ENCODE measurements around the gene GTF3C1.

The GTF3C1 gene

GRCh38 chr16:27529962-27530361 is 19.8 kb downstream of the GTF3C1 start:
- no peaks in the 10 kb centered on the region for H3K9me2 ChIP-seq (replicated peaks; ENCODE audit: insufficient read depth, low read length)
- H3K27me3 ChIP-seq (replicated peaks; ENCODE audit: insufficient read depth, low read length) = no peaks in the 10 kb centered on the region
- H3K36me3 ChIP-seq (replicated peaks; ENCODE audit: insufficient read depth, low read length) = peaks cover 3% of the 10 kb centered on the region; the same call in 1 of the 2 replicates
- no peaks in the 10 kb centered on the region for H3K4me1 ChIP-seq (ENCODE audit: low read length)
- no peaks in the 10 kb centered on the region for H3K9me3 ChIP-seq (replicated peaks; ENCODE audit: insufficient read depth, low read length)
- H3K4me3 ChIP-seq (ENCODE audit: low read length) = no peak overlapping the region
- H3K79me2 ChIP-seq (ENCODE audit: low read length) = no peaks in the 10 kb centered on the region
- H3K4me2 ChIP-seq (ENCODE audit: low read depth, low read length) = no peak overlapping the region
- H3F3A ChIP-seq (ENCODE audit: insufficient read depth, low read length) = no peaks in the 10 kb centered on the region
- no peak overlapping the region for H2AFZ ChIP-seq (ENCODE audit: low read length)
- H3K9ac ChIP-seq (ENCODE audit: low read length) = no peak overlapping the region
- H4K20me1 ChIP-seq (ENCODE audit: insufficient read depth, low read length) = no peaks in the 10 kb centered on the region
- no peak overlapping the region for H3K27ac ChIP-seq (ENCODE audit: low read length)
- TF ChIP-seq CTCF (IDR thresholded peaks at IDR 0.05; ENCODE audit: low read length) = no peak
- TF ChIP-seq EZH2phosphoT487 (IDR thresholded peaks at IDR 0.05; ENCODE audit: low read length) = no peak
- TF ChIP-seq EZH2 (optimal IDR thresholded peaks at IDR 0.05; ENCODE audit: low read depth, low read length) = no peak
- DNase-seq = no peak

GRCh38 chr16:27528294-27528693 is 21.4 kb downstream of the GTF3C1 start:
- H3K9ac ChIP-seq (ENCODE audit: low read length) = no peak overlapping the region
- TF ChIP-seq CTCF (IDR thresholded peaks at IDR 0.05; ENCODE audit: low read length) = no peak
- no peak for TF ChIP-seq EZH2 (optimal IDR thresholded peaks at IDR 0.05; ENCODE audit: low read depth, low read length)
- no peak for TF ChIP-seq EZH2phosphoT487 (IDR thresholded peaks at IDR 0.05; ENCODE audit: low read length)
- H3K9me3 ChIP-seq (replicated peaks; ENCODE audit: insufficient read depth, low read length) = no peaks in the 10 kb centered on the region
- H3K27me3 ChIP-seq (replicated peaks; ENCODE audit: insufficient read depth, low read length) = no peaks in the 10 kb centered on the region
- no peak overlapping the region for H3K4me2 ChIP-seq (ENCODE audit: low read depth, low read length)
- no peak for DNase-seq
- H3K79me2 ChIP-seq (ENCODE audit: low read length) = no peaks in the 10 kb centered on the region
- no peaks in the 10 kb centered on the region for H4K20me1 ChIP-seq (ENCODE audit: insufficient read depth, low read length)
- H2AFZ ChIP-seq (ENCODE audit: low read length) = no peak overlapping the region
- no peaks in the 10 kb centered on the region for H3K4me1 ChIP-seq (ENCODE audit: low read length)
- H3K36me3 ChIP-seq (replicated peaks; ENCODE audit: insufficient read depth, low read length) = peaks cover 3% of the 10 kb centered on the region; the same call in 1 of the 2 replicates
- H3K27ac ChIP-seq (ENCODE audit: low read length) = no peak overlapping the region
- H3K4me3 ChIP-seq (ENCODE audit: low read length) = no peak overlapping the region
- H3K9me2 ChIP-seq (replicated peaks; ENCODE audit: insufficient read depth, low read length) = no peaks in the 10 kb centered on the region
- no peaks in the 10 kb centered on the region for H3F3A ChIP-seq (ENCODE audit: insufficient read depth, low read length)

GRCh38 chr16:27526180-27526579 is 23.5 kb downstream of the GTF3C1 start:
- no peak overlapping the region for H3K9ac ChIP-seq (ENCODE audit: low read length)
- no peaks in the 10 kb centered on the region for H4K20me1 ChIP-seq (ENCODE audit: insufficient read depth, low read length)
- no peak overlapping the region for H2AFZ ChIP-seq (ENCODE audit: low read length)
- H3K4me3 ChIP-seq (ENCODE audit: low read length) = no peak overlapping the region
- no peak overlapping the region for H3K4me2 ChIP-seq (ENCODE audit: low read depth, low read length)
- H3K79me2 ChIP-seq (ENCODE audit: low read length) = no peaks in the 10 kb centered on the region
- no peak overlapping the region for H3K27ac ChIP-seq (ENCODE audit: low read length)
- no peaks in the 10 kb centered on the region for H3K9me3 ChIP-seq (replicated peaks; ENCODE audit: insufficient read depth, low read length)
- H3K9me2 ChIP-seq (replicated peaks; ENCODE audit: insufficient read depth, low read length) = no peaks in the 10 kb centered on the region
- no peak for DNase-seq
- TF ChIP-seq CTCF (IDR thresholded peaks at IDR 0.05; ENCODE audit: low read length) (no peak), EZH2phosphoT487 (IDR thresholded peaks at IDR 0.05; ENCODE audit: low read length) (no peak)
- H3F3A ChIP-seq (ENCODE audit: insufficient read depth, low read length) = no peaks in the 10 kb centered on the region
- no peaks in the 10 kb centered on the region for H3K27me3 ChIP-seq (replicated peaks; ENCODE audit: insufficient read depth, low read length)
- H3K4me1 ChIP-seq (ENCODE audit: low read length) = no peaks in the 10 kb centered on the region
- H3K36me3 ChIP-seq (replicated peaks; ENCODE audit: insufficient read depth, low read length) = peaks cover 3% of the 10 kb centered on the region; the same call in 1 of the 2 replicates

All from MM.1S (cell line).